Omental fat pad (tissue), 4 donors: Measurements from ENCODE around the gene FARP2. TPM values are rescaled to one million over a fixed set of nuclear protein-coding genes. Genes with fewer than 3 reads are reported as not detected.

Experiments used
- ATAC-seq: fragments of 150-250 bp; one replicate; pipeline ENCODE4 v1.9.1; 2016; ENCODE audit warnings: mild to moderate bottlenecking, moderate library complexity; ENCODE audit not compliant: low FRiP score
- DNase-seq: peaks from one replicate; pipeline ENCODE4 v3.0.0-alpha.2; 2019; ENCODE audit warnings: low spot score
- small RNA-seq: library from RNA; depleted of rRNA; stranded (forward); fragments of <200 nt; gene quantifications from one replicate; pipeline ENCODE3, GENCODE V24; 2016
- total RNA-seq, 4 donors: library from RNA; depleted of rRNA; stranded (reverse); fragments of >200 nt; gene quantifications; one replicate each; pipeline ENCODE4 v1.1.0, GENCODE V29; 2016
- TF ChIP-seq, protein P1 (sequence below), 3 donors: fragments of 450-650 bp; IDR thresholded peaks; one replicate each; pipeline ENCODE4 v1.5.1; 2016 to 2017; ENCODE audit warnings: antibody characterized with exemption in 3 of 3, mild to moderate bottlenecking in 3 of 3, moderate library complexity in 2 of 3

FARP2 gene
- total RNA-seq, 4 donors from 2014 or later = 27.6 to 65.8 (median 34.1) TPM

DNA sequence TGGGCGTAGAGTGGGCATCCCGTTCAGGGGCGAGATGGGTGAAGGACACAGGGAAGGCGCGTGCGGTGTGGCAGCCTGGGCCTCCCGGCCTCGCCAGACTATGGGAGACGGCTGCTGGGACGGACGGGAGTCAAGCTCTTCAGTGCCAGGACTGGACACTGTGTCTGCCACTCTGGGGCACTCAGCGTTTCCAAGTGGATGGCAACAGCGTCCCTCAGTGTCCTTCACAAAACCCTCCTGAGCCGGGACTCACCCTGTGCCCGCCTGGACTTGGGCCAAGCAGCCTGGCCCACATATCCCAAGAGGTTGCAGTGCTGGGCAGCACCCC is 186.2 kb downstream of the FARP2 start:
- DNase-seq = no peak
- TF ChIP-seq, protein P1, sequence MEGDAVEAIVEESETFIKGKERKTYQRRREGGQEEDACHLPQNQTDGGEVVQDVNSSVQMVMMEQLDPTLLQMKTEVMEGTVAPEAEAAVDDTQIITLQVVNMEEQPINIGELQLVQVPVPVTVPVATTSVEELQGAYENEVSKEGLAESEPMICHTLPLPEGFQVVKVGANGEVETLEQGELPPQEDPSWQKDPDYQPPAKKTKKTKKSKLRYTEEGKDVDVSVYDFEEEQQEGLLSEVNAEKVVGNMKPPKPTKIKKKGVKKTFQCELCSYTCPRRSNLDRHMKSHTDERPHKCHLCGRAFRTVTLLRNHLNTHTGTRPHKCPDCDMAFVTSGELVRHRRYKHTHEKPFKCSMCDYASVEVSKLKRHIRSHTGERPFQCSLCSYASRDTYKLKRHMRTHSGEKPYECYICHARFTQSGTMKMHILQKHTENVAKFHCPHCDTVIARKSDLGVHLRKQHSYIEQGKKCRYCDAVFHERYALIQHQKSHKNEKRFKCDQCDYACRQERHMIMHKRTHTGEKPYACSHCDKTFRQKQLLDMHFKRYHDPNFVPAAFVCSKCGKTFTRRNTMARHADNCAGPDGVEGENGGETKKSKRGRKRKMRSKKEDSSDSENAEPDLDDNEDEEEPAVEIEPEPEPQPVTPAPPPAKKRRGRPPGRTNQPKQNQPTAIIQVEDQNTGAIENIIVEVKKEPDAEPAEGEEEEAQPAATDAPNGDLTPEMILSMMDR (IDR thresholded peaks at IDR 0.05) = no peak
- ATAC-seq = no peak

Small RNA genes within 50 kb of the gene (small RNA-seq; reads per million reads assigned to genes)
- gene MIR3133 = not detected

Other genes starting within 250 kb of the FARP2 start
- gene PASK, start 206.8 kb upstream of the FARP2 start, total RNA-seq = 1 to 10 TPM; 2.1 to 7.3 (median 6.1) TPM
- 10 to 100 TPM; 33.4 to 41.8 (median 35.4) TPM for gene PPP1R7, start 205.8 kb upstream of the FARP2 start, total RNA-seq
- under 1 TPM in 3 of 4 donors, not detected in 1; 0.50 to 0.65 (median 0.60) TPM for gene ANO7, start 167.6 kb upstream of the FARP2 start, total RNA-seq
- 100 to 1,000 TPM; 356 to 471 (median 416) TPM for gene HDLBP, start 40.6 kb upstream of the FARP2 start, total RNA-seq
- 100 to 1,000 TPM; 295 to 372 (median 307) TPM for gene SEPTIN2, start 40.4 kb upstream of the FARP2 start, total RNA-seq
- 100 to 1,000 TPM; 103 to 175 (median 126) TPM for gene STK25, start 152.3 kb downstream of the FARP2 start, total RNA-seq
- gene BOK, start 202.5 kb downstream of the FARP2 start, total RNA-seq = 100 to 1,000 TPM in 1 of 4 donors, 10 to 100 TPM in 3; 79.6 to 179 (median 88.2) TPM